ENCODE measurements around the gene OAT.

Gene OAT

DNA sequence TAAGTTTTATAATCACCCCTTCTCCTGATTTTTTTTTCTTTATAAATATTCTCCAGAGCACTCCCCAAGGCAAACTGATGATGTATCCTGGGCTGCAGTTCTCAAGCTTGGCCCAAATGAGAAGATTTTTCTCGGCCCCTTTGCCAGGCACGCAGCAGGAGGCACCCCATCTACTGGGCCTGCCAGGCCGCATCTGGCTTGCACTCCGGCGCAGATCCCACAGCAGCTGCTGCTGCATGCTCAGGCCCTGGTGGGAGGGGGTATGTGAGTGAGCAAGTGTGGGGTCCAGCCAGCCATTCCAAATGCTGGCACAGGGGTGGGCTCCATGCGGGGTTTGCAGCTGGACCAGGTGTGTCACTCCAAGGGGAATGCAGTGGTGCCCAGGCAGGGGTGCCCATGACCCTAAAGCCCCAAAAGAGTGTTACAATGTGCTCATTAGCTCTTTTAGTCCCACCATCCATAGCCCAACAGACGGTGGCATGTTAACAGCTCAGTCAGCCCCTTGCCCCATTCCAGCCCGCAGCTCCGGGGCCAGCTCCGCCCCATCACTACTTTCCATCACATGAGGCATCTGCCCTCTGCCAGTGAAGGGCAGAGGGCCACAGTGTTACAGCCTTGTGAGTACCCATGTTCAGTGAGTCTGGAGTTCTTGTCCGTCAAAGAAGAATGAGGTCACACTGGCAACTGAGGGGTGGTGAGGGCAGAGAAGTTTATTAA lies 25.9 kb downstream of the OAT start:
- no peak overlapping the region for H3K9ac ChIP-seq (ENCODE audit: low read length)
- H3K36me3 ChIP-seq (ENCODE audit: control insufficient read depth, insufficient read depth, low read length, severe bottlenecking): peaks cover 14% of the 10 kb centered on the region
- H3K27me3 ChIP-seq (replicated peaks; ENCODE audit: control insufficient read depth, insufficient read depth, low read length): peaks cover 7% of the 10 kb centered on the region
- peaks cover 5% of the 10 kb centered on the region for H3K4me1 ChIP-seq (ENCODE audit: control insufficient read depth, insufficient read depth, low read length)
- H3K4me3 ChIP-seq (ENCODE audit: low read length): no peak overlapping the region
- H3K9me3 ChIP-seq (ENCODE audit: control insufficient read depth, low read length): peaks cover 4% of the 10 kb centered on the region
- DNase-seq (ENCODE audit: low read depth): no peak

- Histone ChIP-seq H3K9me3 (ENCODE audit: control insufficient read depth, low read length) (peaks cover 4% of the 10 kb centered on the region), H3K9ac (ENCODE audit: low read length) (no peak overlapping the region), H3K4me3 (ENCODE audit: low read length) (no peak overlapping the region), H3K36me3 (ENCODE audit: control insufficient read depth, insufficient read depth, low read length, severe bottlenecking) (no peaks in the 10 kb centered on the region), H3K4me1 (ENCODE audit: control insufficient read depth, insufficient read depth, low read length) (peaks cover 5% of the 10 kb centered on the region), H3K27me3 (replicated peaks; ENCODE audit: control insufficient read depth, insufficient read depth, low read length) (peaks cover 7% of the 10 kb centered on the region)
- DNase-seq (ENCODE audit: low read depth): no peak
Measured at GRCh38 chr10:124390471-124391187, 28.1 kb downstream of the OAT start.

GRCh38 chr10:124389613-124390361 lies 28.9 kb downstream of the OAT start:
- H3K36me3 ChIP-seq (ENCODE audit: control insufficient read depth, insufficient read depth, low read length, severe bottlenecking): no peaks in the 10 kb centered on the region
- no peak overlapping the region for H3K4me3 ChIP-seq (ENCODE audit: low read length)
- DNase-seq (ENCODE audit: low read depth): no peak
- peaks cover 5% of the 10 kb centered on the region for H3K4me1 ChIP-seq (ENCODE audit: control insufficient read depth, insufficient read depth, low read length)
- peaks cover 4% of the 10 kb centered on the region for H3K9me3 ChIP-seq (ENCODE audit: control insufficient read depth, low read length)
- H3K9ac ChIP-seq (ENCODE audit: low read length): peak overlapping the region; percentile 72
- peaks cover 7% of the 10 kb centered on the region for H3K27me3 ChIP-seq (replicated peaks; ENCODE audit: control insufficient read depth, insufficient read depth, low read length)

GRCh38 chr10:124388823-124389612 lies 29.7 kb downstream of the OAT start:
- peak; percentile 98 for DNase-seq (ENCODE audit: low read depth)
- H3K36me3 ChIP-seq (ENCODE audit: control insufficient read depth, insufficient read depth, low read length, severe bottlenecking): no peaks in the 10 kb centered on the region
- H3K27me3 ChIP-seq (replicated peaks; ENCODE audit: control insufficient read depth, insufficient read depth, low read length): peaks cover 7% of the 10 kb centered on the region
- H3K4me1 ChIP-seq (ENCODE audit: control insufficient read depth, insufficient read depth, low read length): peaks cover 5% of the 10 kb centered on the region
- peak overlapping the region; percentile 74 for H3K4me3 ChIP-seq (ENCODE audit: low read length)
- H3K9ac ChIP-seq (ENCODE audit: low read length): peak overlapping the region; percentile 83
- peaks cover 4% of the 10 kb centered on the region for H3K9me3 ChIP-seq (ENCODE audit: control insufficient read depth, low read length)

DNA sequence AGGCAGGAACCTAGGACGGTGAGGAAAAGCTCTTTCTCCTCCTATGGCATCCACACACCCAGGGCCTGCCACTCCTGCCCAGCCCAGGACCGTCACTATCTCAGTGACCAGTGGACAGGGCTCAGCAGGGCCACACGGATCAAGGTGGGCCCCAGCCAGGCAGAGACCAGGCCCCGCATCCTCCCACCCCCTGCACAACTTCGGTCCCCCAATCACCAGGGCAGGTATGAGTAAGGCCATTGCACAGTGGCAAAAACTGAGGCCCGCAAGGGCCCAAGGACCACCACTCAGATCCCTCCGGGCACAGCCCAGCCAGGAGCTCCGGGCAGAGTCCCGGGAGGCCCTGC lies 30.3 kb downstream of the OAT start:
- H3K9ac ChIP-seq (ENCODE audit: low read length): peak overlapping the region; percentile 83

DNA sequence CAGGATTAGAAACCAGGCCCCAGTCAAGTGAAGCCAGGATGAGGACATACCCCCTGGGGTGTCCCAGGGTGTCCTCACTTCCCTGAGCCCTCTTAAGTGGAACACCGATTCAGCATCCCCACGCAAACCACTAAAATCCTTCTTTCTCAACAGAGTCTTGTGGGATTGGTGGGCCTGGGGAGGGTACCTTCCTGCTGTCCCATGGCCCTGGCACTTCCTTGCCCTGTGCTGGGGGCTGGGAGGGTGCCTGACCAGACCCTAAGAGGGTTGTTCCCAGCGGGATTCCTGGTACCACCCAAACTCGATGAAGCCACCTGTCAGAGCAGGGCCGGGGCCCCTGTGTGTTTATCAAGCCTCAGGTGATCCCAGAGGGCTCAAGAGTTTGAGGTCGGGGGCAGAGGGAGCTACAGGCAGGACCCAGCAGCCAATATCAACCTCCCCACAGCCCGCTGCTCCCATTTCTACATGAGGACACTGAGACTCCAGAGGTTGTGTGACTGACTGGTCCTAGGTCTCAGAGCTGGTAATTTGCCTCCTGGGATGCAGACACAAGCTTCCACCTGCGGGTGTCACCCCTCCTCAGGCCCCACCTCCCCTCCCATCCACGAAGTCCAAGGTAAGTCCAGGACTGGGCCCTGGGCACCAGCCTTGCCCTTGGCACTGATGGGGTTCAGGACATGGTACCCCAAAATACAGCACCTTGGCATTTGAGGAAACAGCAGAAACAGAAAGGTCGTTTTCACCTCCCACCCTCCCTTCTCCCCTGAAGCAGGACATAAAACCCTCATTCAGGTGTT lies 31.4 kb downstream of the OAT start:
- peaks cover 5% of the 10 kb centered on the region for H3K4me1 ChIP-seq (ENCODE audit: control insufficient read depth, insufficient read depth, low read length)
- no peaks in the 10 kb centered on the region for H3K9me3 ChIP-seq (ENCODE audit: control insufficient read depth, low read length)
- DNase-seq (ENCODE audit: low read depth): no peak
- no peak overlapping the region for H3K4me3 ChIP-seq (ENCODE audit: low read length)
- no peak overlapping the region for H3K9ac ChIP-seq (ENCODE audit: low read length)
- peaks cover 11% of the 10 kb centered on the region for H3K27me3 ChIP-seq (replicated peaks; ENCODE audit: control insufficient read depth, insufficient read depth, low read length)
- no peaks in the 10 kb centered on the region for H3K36me3 ChIP-seq (ENCODE audit: control insufficient read depth, insufficient read depth, low read length, severe bottlenecking)

More for the DNA sequence above, 30.3 kb downstream of the OAT start:
- DNase-seq (ENCODE audit: low read depth): no peak
- peaks cover 4% of the 10 kb centered on the region for H3K9me3 ChIP-seq (ENCODE audit: control insufficient read depth, low read length)
- H3K4me3 ChIP-seq (ENCODE audit: low read length): peak overlapping the region; percentile 74
- peaks cover 5% of the 10 kb centered on the region for H3K4me1 ChIP-seq (ENCODE audit: control insufficient read depth, insufficient read depth, low read length)
- no peaks in the 10 kb centered on the region for H3K36me3 ChIP-seq (ENCODE audit: control insufficient read depth, insufficient read depth, low read length, severe bottlenecking)
- H3K27me3 ChIP-seq (replicated peaks; ENCODE audit: control insufficient read depth, insufficient read depth, low read length): peaks cover 9% of the 10 kb centered on the region

DNA sequence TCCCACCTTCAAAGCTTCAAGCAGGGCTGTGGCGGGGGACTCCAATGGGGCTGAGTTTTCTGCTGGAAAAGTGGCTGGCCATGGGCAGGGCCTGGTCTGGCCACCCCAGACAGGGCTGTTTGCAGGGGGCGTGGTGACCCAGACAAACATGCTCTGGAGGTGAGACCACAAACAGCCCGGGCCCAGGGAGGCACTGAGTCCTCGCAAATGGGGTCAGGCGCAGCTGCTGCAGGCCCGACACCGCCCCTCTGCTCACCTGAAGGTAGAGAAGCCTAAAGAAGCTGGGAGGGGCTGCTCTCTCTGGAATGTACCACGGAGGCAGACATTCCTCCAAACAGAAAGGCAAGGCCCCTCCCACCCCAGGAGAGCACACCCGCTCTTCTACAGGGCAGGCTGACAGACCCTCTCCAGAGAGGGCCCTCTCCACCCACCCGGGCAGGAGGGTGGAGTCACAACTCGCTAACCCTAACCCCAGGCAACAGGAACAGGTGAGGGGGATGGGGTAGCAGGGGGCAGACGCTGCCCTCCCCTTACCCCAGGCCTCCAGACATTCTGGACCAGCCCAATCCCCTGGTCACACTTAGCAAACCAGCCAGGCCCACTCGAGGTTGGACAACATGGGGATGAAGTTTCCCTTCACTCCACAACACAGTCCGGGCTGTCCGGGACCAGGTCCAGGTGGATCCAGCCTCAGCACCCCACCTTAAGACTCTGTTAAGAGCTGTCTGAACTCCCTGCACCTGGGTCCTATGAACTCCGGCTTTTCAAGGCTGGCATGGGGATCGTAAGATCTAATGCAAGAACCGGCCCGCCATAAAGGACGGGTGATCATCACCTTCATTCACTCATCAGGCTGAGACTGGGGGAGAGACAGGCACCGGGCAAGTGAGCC lies 32.3 kb downstream of the OAT start:
- no peak for DNase-seq (ENCODE audit: low read depth)
- H3K9me3 ChIP-seq (ENCODE audit: control insufficient read depth, low read length): no peaks in the 10 kb centered on the region
- H3K4me1 ChIP-seq (ENCODE audit: control insufficient read depth, insufficient read depth, low read length): peaks cover 5% of the 10 kb centered on the region
- H3K27me3 ChIP-seq (replicated peaks; ENCODE audit: control insufficient read depth, insufficient read depth, low read length): peaks cover 13% of the 10 kb centered on the region
- H3K36me3 ChIP-seq (ENCODE audit: control insufficient read depth, insufficient read depth, low read length, severe bottlenecking): no peaks in the 10 kb centered on the region
- no peak overlapping the region for H3K9ac ChIP-seq (ENCODE audit: low read length)
- no peak overlapping the region for H3K4me3 ChIP-seq (ENCODE audit: low read length)

GRCh38 chr10:124385627-124386185 lies 33.0 kb downstream of the OAT start:
- H3K4me3 ChIP-seq (ENCODE audit: low read length): no peak overlapping the region
- H3K4me1 ChIP-seq (ENCODE audit: control insufficient read depth, insufficient read depth, low read length): peaks cover 5% of the 10 kb centered on the region
- no peaks in the 10 kb centered on the region for H3K9me3 ChIP-seq (ENCODE audit: control insufficient read depth, low read length)
- H3K36me3 ChIP-seq (ENCODE audit: control insufficient read depth, insufficient read depth, low read length, severe bottlenecking): no peaks in the 10 kb centered on the region
- H3K27me3 ChIP-seq (replicated peaks; ENCODE audit: control insufficient read depth, insufficient read depth, low read length): peaks cover 21% of the 10 kb centered on the region
- no peak overlapping the region for H3K9ac ChIP-seq (ENCODE audit: low read length)
- DNase-seq (ENCODE audit: low read depth): no peak

DNA sequence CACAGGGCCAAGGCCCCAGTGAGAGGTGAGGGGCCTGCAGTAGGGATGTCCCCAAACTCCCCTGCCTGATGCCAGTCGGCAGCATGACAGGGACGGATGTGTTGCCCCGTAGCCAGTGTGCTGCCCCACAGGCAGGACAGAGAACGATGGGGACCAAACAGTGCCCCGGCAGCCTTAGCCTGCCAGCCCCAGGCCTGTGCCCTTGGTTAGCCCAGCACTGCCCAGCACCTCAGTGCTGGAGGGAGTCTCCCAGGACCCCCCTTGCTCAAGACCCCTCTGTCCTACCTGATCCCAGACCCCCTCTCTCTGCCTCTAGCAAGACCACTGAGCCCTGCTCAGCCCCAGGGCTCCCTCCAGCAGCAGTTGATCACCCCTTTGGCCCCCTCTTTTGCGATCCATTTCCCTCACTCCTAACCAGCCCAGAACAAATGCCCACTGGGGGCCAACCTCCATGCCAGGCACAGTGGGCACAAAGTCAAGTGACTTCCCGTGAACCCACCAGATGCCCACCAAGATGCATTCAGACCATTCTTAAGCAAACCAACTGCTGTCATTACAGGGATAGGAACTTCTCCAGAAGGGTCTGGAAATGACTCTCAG lies 34.0 kb downstream of the OAT start:
- Histone ChIP-seq H3K4me1 (ENCODE audit: control insufficient read depth, insufficient read depth, low read length) (peaks cover 5% of the 10 kb centered on the region), H3K4me3 (ENCODE audit: low read length) (no peak overlapping the region), H3K9ac (ENCODE audit: low read length) (no peak overlapping the region), H3K27me3 (replicated peaks; ENCODE audit: control insufficient read depth, insufficient read depth, low read length) (peaks cover 25% of the 10 kb centered on the region), H3K9me3 (ENCODE audit: control insufficient read depth, low read length) (no peaks in the 10 kb centered on the region), H3K36me3 (ENCODE audit: control insufficient read depth, insufficient read depth, low read length, severe bottlenecking) (no peaks in the 10 kb centered on the region)
- no peak for DNase-seq (ENCODE audit: low read depth)
